HG02943 (cell line): Measurements from ENCODE around the gene NR2E1.

ENCODE experiments used
- ATAC-seq: cut with Tn5 transposase; IDR thresholded peaks from one replicate; pipeline ENCODE4 v1.9.1; 2021; ENCODE audit warnings: mild to moderate bottlenecking, low read depth, moderate library complexity; ENCODE audit not compliant: unreplicated experiment

The NR2E1 gene

DNA sequence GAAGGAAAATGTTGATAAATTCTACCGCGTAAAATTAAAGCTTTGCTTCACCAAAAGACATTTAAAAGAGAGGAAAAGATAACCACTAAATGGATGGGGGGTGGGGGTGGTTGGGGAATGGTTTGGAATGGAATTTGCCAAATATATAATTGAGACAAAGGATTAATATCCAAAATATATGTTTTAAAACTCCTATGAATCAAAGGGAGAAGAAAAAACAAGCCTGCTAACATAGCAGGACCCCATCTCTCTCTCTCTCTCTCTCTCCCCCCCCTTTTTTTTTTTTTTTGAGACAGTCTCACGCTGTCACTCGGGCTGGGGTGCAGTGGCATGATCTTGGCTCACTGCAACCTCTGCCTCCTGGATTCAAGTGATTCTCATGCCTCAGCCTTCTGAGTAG lies 13.4 kb upstream of the NR2E1 start:
- ATAC-seq: no peak

DNA sequence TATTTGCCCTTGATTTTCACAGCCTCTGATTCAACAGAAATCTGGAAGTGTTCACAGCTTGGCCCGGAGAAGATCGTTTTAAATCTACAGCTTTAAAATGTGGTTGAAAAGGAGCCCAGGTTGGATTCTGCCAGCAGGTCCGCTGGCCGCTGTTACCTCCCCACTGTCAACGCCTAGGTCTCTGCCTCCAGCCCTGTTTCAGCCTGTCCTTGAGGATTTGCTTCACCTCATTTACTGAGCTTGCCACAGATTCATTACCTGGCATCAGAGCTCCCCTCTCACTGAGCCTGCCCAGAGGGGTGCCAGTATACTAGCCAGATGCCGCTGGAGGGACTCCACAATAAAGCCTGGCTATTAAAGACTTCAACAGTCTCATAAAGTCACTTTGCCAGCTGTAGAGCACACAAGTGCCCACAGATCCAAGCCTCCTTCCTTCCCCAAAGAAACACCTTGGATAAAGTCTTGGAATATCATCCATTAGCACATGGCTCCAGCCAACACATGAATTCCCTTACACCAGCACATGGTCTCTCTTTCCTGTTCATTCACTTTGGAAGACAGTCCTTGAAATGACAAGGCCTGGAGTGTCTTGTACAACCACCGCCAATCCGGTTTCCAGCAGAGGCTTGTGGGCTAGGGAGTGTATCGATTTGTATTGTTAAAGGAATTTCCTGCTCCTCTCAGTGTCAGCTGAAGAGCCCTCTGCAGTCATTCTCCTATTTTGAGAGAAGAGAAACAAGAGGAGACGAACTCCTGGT lies 9.5 kb upstream of the NR2E1 start:
- no peak for ATAC-seq

DNA sequence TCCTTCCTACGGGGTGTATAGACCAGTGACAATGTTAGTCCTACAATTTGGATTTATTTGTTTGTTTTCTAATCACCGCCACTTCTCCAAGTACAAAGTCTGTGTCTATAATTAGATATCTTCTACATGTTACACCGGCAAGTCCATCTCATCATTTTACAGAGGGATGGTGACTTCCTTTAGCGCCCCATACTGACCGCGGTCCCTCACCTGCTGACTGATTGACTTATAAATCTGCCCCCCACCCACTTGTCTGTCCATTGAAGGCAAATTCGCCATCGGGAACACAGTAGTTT lies 8.9 kb upstream of the NR2E1 start:
- no peak for ATAC-seq

GRCh38 chr6:108157234-108157980 lies 8.4 kb upstream of the NR2E1 start:
- no peak for ATAC-seq

DNA sequence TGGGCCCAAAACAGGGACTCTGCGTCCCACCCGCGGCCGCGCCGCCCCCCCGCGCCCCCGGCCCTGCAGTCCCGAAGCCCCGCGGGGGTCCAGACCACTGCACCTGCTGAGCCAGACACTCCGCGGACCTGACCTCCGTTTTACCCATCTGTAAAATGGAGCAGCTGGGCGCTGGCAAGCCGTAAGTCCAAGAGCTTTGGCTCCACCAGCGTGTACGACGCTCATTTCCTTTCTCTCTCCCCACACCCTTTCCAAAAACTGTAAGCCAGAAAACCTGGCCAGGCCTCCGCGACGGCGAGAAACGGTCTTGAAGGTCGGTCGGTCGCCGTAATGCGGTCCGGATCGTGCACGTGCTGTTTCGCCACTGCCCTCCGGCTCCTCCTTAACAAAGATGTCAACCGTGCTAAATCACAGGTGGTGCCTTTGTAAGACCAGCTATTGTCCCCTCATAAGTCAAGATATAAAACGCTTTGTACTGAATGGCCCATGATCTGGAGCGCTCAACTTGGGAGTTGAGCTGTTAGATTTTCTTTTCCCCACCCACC lies 7.8 kb upstream of the NR2E1 start:
- no peak for ATAC-seq

DNA sequence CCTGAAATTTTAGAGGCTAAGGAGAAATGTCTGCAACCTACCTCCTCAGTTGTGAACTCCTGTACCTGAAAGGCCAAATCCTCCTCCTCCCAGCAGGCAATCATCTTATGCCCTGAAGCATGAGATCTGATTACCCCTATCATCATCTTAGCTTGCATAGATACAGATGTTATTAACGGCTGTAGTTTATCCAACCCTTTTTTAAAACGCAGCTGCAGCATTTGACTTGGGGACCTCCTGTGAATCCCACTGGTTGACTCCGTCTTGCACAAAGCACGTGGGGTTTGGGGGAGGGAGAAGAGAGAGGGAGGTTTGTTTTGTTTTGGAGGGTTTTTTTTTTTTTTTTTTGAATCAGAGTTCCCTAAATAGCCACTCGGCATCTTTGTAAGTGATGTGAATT lies 5.8 kb upstream of the NR2E1 start:
- ATAC-seq: no peak

- ATAC-seq: no peak
These were observed 4.0 kb upstream of the NR2E1 start for GRCh38 chr6:108161724-108162282.

DNA sequence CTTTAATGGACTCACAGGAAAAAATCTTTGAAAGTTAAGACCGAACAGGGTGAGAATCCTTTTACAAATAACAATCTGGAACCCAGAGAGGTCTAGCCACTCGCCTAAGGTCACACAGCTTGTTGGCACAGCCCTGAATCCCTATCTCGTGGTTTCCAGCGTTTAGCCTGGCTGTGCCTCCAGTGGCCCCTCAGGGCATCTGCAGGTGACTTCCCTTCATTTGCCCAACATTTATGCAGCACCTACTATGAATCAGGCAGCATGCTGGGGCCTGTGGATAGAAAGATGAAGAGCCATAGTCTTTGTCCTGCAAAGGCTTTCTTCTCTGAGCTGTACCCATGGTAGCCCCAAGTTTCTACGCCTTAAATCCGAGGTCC lies 2.6 kb upstream of the NR2E1 start:
- no peak for ATAC-seq

GRCh38 chr6:108163644-108164542 lies 1.9 kb upstream of the NR2E1 start:
- no peak for ATAC-seq

- ATAC-seq: no peak
These were observed 1.3 kb upstream of the NR2E1 start for GRCh38 chr6:108164543-108164814.

DNA sequence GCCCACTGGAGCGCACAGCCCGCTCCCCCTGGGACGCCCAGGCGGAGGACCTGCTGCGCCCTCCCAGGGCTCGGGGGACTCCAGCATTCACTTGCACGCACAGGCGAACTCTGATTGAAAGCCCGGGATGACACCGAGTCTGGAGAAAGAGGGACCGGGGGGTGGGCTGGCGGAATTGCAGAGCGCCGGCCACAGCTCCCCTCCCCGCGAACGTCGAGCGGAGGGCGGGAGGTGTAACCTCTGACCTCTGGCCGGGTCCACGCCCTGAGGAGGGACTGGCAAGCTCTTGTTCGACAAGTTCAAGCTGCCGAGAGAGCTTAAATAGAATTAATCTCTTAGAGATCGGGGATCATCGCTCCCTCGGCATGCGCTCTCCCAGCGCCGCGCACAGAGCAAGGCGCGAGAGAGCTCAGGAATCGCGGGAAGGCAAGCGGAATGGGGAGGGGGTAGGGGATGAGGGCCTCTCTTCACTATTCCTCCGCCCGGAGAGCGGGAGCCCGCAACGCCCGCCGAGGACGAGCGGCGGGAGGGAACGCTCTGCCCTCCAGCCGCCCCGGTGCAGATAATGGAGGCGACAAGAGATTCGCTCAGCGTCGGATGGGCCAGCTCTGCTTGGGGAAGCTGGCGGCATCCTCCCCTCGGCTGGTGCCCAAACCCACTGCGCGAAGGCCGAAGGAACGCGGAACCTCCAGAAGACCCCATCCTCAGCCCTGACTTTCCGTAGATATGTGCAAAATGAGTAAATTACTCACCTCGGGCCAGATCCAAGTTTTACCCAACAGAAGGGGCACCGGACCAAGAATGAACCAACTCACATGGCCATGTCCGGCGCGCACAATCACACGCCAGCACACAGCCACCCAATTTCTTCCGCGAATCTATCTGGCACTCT lies 761 bp upstream of the NR2E1 start:
- ATAC-seq: no peak

GRCh38 chr6:108166664-108167448 lies 1.0 kb downstream of the NR2E1 start:
- no peak for ATAC-seq

DNA sequence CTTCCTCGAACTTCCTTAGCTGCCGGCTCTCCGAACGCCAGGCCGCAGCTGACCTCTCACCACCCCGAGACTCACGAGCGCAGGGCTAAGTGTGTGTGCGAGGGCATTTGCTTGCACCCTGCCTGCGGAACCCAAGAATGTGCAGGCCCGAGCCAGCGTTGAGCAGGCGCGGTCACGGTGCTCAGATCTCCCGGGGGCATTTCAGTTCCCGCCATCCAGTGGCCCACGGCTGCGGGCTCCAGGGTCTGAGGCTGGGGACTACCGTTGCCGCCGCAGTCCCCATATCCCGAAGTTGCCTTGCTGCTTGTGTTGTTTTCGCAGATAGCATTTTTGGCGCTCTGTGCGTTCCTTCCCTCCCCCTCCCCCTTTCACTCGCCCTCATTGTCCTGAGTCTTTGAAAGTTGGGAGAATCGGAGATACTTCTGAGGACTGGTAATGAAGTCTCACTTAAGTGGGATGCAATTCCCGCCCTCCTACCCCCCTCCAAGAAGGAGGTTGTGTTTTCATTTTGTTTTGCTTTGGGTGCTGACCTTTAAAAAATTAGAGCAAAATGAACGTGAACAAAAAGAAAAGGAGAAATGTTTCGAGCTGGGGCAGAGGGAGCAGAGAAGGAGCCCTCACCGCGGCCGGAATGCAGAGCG lies 1.7 kb downstream of the NR2E1 start:
- no peak for ATAC-seq

- ATAC-seq: no peak
These were observed 2.3 kb downstream of the NR2E1 start for GRCh38 chr6:108168090-108168463.

- ATAC-seq: no peak
These were observed 3.0 kb downstream of the NR2E1 start for GRCh38 chr6:108168501-108169463.

- no peak for ATAC-seq
These were observed 3.9 kb downstream of the NR2E1 start for GRCh38 chr6:108169464-108170331.
